DMS53 (cell line): ENCODE data around the gene LRPAP1.

Source experiments
- DNase-seq: peaks from one replicate; lab custom pipeline; 2025; lab: John Stamatoyannopoulos, UW

LRPAP1 gene

GRCh38 chr4:3500111-3500510, 32.1 kb downstream of the LRPAP1 start:
- no peak for DNase-seq

DNA sequence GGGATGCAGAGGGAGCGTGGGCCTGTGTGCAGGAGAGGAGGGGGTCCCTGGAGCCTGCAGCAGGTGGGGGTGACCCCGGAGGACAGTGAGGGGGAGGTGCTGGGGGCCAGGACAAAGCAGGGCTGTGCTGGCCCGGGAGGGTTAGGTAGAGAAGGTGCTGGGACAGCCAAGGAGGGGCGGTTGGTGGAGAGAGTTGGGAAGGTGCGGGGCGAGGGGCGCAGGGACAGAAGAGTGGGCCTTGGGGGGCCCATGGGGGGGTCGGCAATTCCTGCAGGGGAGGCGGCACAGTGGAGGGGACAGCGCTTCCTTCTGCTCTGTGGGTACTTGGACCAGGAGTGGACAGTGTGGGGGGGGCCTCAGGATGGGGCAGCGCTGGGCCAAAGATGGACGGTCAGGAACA, 32.5 kb downstream of the LRPAP1 start:
- no peak for DNase-seq

- DNase-seq, result no peak
Observed at GRCh38 chr4:3498901-3499510, 33.2 kb downstream of the LRPAP1 start.

GRCh38 chr4:3498407-3498806, 33.8 kb downstream of the LRPAP1 start:
- DNase-seq, result no peak

DNA sequence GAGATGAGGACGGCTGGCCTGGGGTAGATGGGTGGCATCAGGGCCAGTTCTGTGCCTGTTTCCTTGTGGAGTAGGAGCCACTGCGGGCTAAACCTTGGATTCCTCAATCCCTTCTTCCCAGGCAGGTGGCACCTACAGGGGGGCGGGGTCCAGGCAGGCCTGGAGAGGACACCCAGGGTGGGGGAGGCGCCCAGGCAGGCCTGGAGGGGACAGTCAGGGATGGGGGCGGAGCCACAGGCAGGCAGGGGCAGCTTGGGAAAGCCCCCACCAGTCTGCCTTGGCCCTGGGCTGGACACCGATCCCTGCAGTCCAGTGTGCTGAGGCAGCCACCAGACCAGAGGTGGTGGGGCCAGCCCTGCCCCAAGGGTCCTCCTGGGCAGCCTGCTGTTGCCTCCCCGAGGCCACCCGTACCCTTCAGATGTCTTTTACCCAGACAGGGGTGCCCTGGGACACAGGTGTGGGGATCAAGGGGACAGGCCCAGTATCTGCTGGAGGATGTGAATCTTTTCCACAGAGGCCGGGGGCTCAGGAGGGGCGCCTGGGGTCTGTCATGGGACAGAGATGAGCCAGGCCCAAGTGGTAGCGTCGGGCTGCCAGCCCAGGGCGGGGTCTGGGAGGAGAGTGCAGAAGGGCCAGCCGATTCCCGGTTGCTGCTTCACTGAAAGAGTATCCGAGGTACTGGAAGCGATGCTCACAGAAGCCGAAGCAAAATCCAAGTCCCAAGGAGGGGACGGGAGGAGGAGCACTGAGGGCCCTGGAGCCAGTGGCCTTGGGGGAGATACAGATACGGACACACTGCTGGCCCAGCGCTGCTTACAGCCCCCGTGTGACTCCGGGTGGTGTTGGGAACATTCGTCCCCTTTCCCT, 34.5 kb downstream of the LRPAP1 start:
- DNase-seq, result no peak

- DNase-seq, result no peak
Observed at GRCh38 chr4:3497095-3497494, 35.1 kb downstream of the LRPAP1 start.

- no peak for DNase-seq
Observed at GRCh38 chr4:3496021-3496420, 36.2 kb downstream of the LRPAP1 start.

- no peak for DNase-seq
Observed at GRCh38 chr4:3495204-3495975, 36.8 kb downstream of the LRPAP1 start.

GRCh38 chr4:3494462-3494871, 37.8 kb downstream of the LRPAP1 start:
- DNase-seq, result no peak

DNA sequence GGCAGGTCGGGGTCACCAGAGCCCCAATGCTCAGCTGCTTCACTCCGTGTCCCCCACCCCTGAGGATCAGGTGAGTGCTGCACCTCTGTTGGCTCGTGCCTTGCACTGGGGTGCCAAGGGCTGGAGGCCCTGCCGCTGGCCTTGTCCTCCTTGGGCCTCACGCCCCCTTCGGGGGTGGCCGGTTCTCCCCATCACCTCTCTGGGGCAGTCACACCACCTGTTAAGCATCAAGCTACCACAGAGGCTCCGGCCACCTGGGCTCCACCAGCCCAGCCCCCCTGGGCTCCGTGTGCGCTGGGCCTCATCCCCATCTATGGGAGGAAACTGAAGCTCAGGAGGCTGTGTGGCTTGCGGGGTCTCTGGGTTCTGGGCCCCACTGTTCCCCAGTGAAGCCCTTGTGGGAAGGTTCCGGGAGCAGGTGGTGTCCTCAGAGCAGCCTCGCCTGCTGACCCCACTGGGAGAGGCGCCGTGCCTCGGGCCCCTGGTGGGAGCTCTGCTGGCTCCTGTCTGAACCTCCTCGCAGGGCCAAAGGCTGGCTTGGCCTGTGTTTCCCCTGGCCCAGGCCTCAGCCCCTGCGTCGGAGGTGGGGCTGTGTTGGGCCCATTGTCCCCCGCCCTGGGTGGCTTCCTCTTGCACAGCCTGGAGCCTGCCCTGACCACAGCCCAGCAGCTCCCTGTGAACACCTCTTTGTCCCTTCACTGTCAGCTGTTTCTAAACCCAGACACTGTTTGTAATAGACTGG, 38.3 kb downstream of the LRPAP1 start:
- no peak for DNase-seq

DNA sequence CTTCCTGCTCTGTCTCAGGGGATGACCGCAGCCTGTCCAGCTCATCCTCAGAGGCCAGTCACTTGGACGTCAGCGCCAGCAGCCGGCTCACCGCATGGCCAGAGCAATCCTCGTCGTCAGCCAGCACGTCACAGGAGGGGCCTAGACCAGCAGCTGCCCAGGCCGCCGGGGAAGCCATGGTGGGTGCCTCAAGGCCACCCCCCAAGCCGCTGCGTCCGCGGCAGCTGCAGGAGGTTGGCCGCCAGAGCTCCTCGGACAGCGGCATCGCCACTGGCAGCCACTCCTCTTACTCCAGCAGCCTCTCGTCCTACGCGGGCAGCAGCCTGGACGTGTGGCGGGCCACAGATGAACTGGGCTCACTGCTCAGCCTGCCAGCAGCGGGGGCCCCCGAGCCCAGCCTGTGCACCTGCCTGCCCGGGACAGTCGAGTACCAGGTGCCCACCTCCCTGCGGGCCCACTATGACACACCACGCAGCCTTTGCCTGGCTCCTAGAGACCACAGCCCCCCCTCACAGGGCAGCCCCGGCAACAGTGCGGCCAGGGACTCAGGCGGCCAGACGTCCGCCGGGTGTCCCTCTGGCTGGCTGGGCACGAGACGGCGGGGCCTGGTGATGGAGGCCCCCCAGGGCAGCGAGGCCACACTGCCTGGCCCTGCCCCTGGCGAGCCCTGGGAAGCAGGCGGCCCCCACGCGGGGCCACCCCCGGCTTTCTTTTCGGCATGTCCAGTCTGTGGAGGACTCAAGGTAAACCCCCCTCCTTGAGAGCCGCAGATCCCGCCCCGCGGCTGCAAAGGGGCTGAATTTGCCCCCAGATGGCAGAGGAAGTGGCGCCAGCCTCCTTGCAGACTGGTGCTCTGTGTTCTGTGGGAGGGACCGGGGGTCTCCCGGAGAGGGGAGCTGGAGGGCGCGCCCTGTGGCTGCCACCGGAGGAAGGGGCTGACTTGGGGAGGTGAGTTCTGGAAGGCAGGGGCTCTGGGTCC, 39.2 kb downstream of the LRPAP1 start:
- DNase-seq, result no peak

GRCh38 chr4:3491681-3492405, 40.4 kb downstream of the LRPAP1 start:
- DNase-seq, result no peak

DNA sequence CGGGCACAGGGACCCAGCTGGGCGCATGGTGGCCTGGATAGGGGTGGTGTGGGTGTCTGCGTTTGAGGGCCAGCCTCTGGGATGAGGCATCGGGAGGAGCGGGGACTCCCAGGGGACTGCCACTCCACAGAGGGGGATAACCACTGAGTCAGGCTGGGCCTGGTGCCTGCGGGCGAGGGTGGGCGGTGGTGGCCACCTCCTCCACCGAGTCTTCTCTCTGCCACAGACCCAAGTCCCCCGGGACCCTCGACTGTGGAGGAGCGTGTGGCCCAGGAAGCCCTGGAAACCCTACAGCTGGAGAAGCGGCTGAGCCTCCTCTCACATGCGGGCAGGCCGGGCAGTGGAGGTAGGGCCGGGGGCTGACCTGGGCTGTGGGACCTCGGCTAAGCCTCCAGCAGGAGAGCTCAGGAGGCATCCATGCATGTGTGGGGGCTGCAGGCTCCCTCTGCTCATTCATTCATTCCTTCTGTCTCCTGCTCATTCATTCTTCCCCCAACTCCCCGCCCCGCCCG, 42.7 kb downstream of the LRPAP1 start:
- DNase-seq, result peak; percentile 79

GRCh38 chr4:3488820-3489219, 43.4 kb downstream of the LRPAP1 start:
- DNase-seq, result no peak

- peak; percentile 51 for DNase-seq
Observed at GRCh38 chr4:3487861-3488260, 44.4 kb downstream of the LRPAP1 start.

DNA sequence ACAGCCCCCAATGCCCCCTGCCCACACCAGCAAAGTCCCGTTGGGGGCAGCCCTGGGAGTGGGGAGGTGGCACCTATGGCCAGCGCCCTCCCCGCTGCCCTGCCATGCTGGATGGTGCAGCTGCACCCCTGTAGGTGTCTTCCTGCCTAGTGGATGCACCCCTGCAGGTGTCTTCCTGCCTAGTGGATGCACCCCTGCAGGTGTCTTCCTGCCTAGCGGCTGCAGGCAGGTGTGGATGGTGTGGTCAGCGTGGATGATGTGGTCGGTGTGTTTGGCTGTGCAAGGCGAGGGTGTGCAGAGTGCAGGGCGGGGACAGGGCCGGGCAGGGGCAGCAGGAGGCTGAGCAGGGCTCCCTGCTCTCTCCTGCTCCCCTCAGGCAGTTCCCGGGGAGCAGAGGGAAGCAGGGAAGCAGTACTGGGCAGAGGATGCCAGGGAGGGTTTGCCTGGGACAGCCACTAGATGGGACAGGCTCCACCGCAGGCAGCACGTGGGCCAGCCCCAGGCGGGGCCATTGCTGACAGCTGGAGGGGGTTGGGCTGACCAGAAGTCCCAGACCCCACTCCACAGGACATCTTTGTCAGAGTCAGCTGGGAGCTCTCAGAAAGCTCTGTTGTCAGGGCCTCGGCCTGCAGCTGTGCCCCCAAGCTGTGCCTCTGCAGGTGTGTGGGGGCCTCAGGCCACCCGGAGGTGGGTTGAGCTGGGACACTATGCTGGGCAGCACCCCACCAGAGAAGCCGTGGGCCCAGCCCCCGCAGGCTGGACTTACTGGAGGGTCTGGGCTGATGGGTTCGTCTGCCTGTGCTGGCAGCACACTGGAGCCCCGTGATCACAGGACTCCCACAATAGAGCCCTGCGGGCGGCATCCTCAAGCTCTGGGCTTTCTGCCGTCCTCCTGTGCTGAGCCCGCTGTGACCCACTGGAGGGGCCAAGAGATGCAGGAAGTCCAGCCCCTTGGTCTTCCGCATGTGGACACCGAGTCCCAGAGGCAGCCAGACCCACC, 45.4 kb downstream of the LRPAP1 start:
- DNase-seq, result peak; percentile 65

- no peak for DNase-seq
Observed at GRCh38 chr4:3485886-3486540, 46.2 kb downstream of the LRPAP1 start.
